Esophagus (tissue), 2 donors: ENCODE measurements around the gene AGBL5. TPM values are rescaled to one million over a fixed set of nuclear protein-coding genes. Genes with fewer than 3 reads are reported as not detected.

Source experiments
- H3K27ac ChIP-seq, 2 donors: one replicate each; pipeline ENCODE4 v1.5.1; 2013; ENCODE audit warnings: low read depth in 2 of 2, mild to moderate bottlenecking in 2 of 2, inconsistent platforms in 1 of 2, low read length in 1 of 2, moderate library complexity in 1 of 2
- H3K27me3 ChIP-seq, 2 donors: one replicate each; pipeline ENCODE4 v1.6.1; 2013; ENCODE audit warnings: low read length in 2 of 2, control low read depth in 1 of 2, mild to moderate bottlenecking in 1 of 2; ENCODE audit not compliant: insufficient read depth in 2 of 2, control insufficient read depth in 1 of 2
- H3K36me3 ChIP-seq, 2 donors: one replicate each; pipeline ENCODE4 v1.6.1; 2013; ENCODE audit warnings: low read length in 1 of 2; ENCODE audit not compliant: control insufficient read depth in 2 of 2, insufficient read depth in 2 of 2
- H3K4me1 ChIP-seq, 2 donors: one replicate each; pipeline ENCODE4 v1.6.1; 2013; ENCODE audit warnings: low read length in 1 of 2; ENCODE audit not compliant: control insufficient read depth in 2 of 2, insufficient read depth in 2 of 2
- H3K4me3 ChIP-seq, 2 donors: one replicate each; pipeline ENCODE4 v1.5.1; 2013; ENCODE audit warnings: low read length in 2 of 2, mild to moderate bottlenecking in 2 of 2, low read depth in 1 of 2, moderate library complexity in 1 of 2
- H3K9me3 ChIP-seq, 2 donors: one replicate each; pipeline ENCODE4 v1.6.1; 2013; ENCODE audit warnings: mild to moderate bottlenecking in 2 of 2, low read depth in 1 of 2, low read length in 1 of 2, moderate library complexity in 1 of 2; ENCODE audit not compliant: control insufficient read depth in 2 of 2, insufficient read depth in 1 of 2
- WGBS, 2 donors: extraction: QIAGEN DNeasy Blood & Tissue Kit; methylation state at CpG; one replicate each; pipeline ENCODE4 v1.1.7; 2013; 5-methylcytosine and 5-hydroxymethylcytosine counted together
- polyA plus RNA-seq, 2 donors: library from polyadenylated mRNA; stranded (reverse); fragments of 200-250 nt; gene quantifications; one replicate each; pipeline ENCODE4 v1.2.3, GENCODE V29; 2013
- donor health status: healthy with polysubstance abuse.
- donor health status: Bipolar disorder and iron deficiency.

Gene AGBL5
- polyA plus RNA-seq, 2 donors: 7.6 to 10.6 TPM

- no peak overlapping the region for H3K4me3 ChIP-seq
- peaks cover 0 to 11% of the 10 kb centered on the region in 2 donors for H3K36me3 ChIP-seq
- H3K4me1 ChIP-seq: no peaks in the 10 kb centered on the region
- H3K9me3 ChIP-seq: no peaks in the 10 kb centered on the region
- H3K27ac ChIP-seq: no peak overlapping the region
- WGBS, 2 donors: 81 to 87% methylated on average over 3 of the region's 3 CpGs
- no peaks in the 10 kb centered on the region for H3K27me3 ChIP-seq
Observed at GRCh38 chr2:27065128-27065527, 13.7 kb downstream of the AGBL5 start.

GRCh38 chr2:27067385-27067784, 15.9 kb downstream of the AGBL5 start:
- Histone ChIP-seq H3K9me3 (no peaks in the 10 kb centered on the region), H3K36me3 (peaks cover 0 to 11% of the 10 kb centered on the region in 2 donors), H3K27me3 (no peaks in the 10 kb centered on the region), H3K4me1 (peaks cover 0 to 3% of the 10 kb centered on the region in 2 donors), H3K4me3 (no peak overlapping the region), H3K27ac (no peak overlapping the region)
- WGBS, 2 donors: 92 to 93% methylated on average over 5 of the region's 5 CpGs

GRCh38 chr2:27069436-27069835, 18.0 kb downstream of the AGBL5 start:
- Histone ChIP-seq H3K4me1 (peaks cover 2 to 3% of the 10 kb centered on the region in 2 donors), H3K9me3 (no peaks in the 10 kb centered on the region), H3K27ac (peak overlapping the region in 1 of 2 donors; percentile 35), H3K36me3 (peaks cover 0 to 11% of the 10 kb centered on the region in 2 donors), H3K27me3 (no peaks in the 10 kb centered on the region), H3K4me3 (no peak overlapping the region)
- 93% methylated on average over 6 of the region's 6 CpGs for WGBS, 2 donors

- WGBS, 2 donors: 77 to 82% methylated on average over 8 of the region's 8 CpGs
Observed at GRCh38 chr2:27069961-27070618, 18.6 kb downstream of the AGBL5 start.

GRCh38 chr2:27070653-27071276, 19.3 kb downstream of the AGBL5 start:
- H3K27me3 ChIP-seq: no peaks in the 10 kb centered on the region
- WGBS, 2 donors: 2 to 5% methylated on average over 11 of the region's 11 CpGs
- peaks cover 2 to 3% of the 10 kb centered on the region in 2 donors for H3K4me1 ChIP-seq
- H3K9me3 ChIP-seq: no peaks in the 10 kb centered on the region
- H3K27ac ChIP-seq: peak overlapping the region; percentile 93 to 97
- H3K36me3 ChIP-seq: peaks cover 0 to 10% of the 10 kb centered on the region in 2 donors
- H3K4me3 ChIP-seq: peak overlapping the region; percentile 83 to 95

More at GRCh38 chr2:27069961-27070618, 18.6 kb downstream of the AGBL5 start:
- H3K36me3 ChIP-seq: peaks cover 0 to 11% of the 10 kb centered on the region in 2 donors
- H3K4me1 ChIP-seq: peaks cover 2 to 3% of the 10 kb centered on the region in 2 donors
- H3K4me3 ChIP-seq: peak overlapping the region in 1 of 2 donors; percentile 95
- no peaks in the 10 kb centered on the region for H3K9me3 ChIP-seq
- no peaks in the 10 kb centered on the region for H3K27me3 ChIP-seq
- H3K27ac ChIP-seq: peak overlapping the region in 1 of 2 donors; percentile 97

GRCh38 chr2:27071277-27071989, 20.0 kb downstream of the AGBL5 start, which contains the start of gene OST4:
OST4 (minus strand) TSS chr2:27071654.
- WGBS, 2 donors: 0% methylated on average over 59 to 86 of the region's 86 CpGs
- peak within 1 kb of the TSS; percentile 83 to 95 for H3K4me3 ChIP-seq

GRCh38 chr2:27071990-27072830, 20.7 kb downstream of the AGBL5 start:
- Histone ChIP-seq H3K27me3 (no peaks in the 10 kb centered on the region), H3K4me1 (peaks cover 2 to 3% of the 10 kb centered on the region in 2 donors), H3K4me3 (peak overlapping the region; percentile 83 to 95), H3K36me3 (peaks cover 0 to 8% of the 10 kb centered on the region in 2 donors), H3K27ac (peak overlapping the region; percentile 92), H3K9me3 (no peaks in the 10 kb centered on the region)
- WGBS, 2 donors: 7% methylated on average over 29 to 34 of the region's 34 CpGs

More at GRCh38 chr2:27071277-27071989, 20.0 kb downstream of the AGBL5 start, which contains the start of gene OST4:
- Histone ChIP-seq H3K36me3 (peaks cover 0 to 8% of the 10 kb centered on the region in 2 donors), H3K4me1 (peaks cover 2 to 3% of the 10 kb centered on the region in 2 donors), H3K27ac (peak within 1 kb of the TSS; percentile 93 to 97), H3K27me3 (no peaks in the 10 kb centered on the region), H3K9me3 (no peaks in the 10 kb centered on the region)

- peaks cover 2 to 3% of the 10 kb centered on the region in 2 donors for H3K4me1 ChIP-seq
Observed at GRCh38 chr2:27072920-27073319, 21.5 kb downstream of the AGBL5 start.

GRCh38 chr2:27073782-27074181, 22.3 kb downstream of the AGBL5 start:
- Histone ChIP-seq H3K9me3 (no peaks in the 10 kb centered on the region), H3K36me3 (peaks cover 0 to 6% of the 10 kb centered on the region in 2 donors), H3K27me3 (no peaks in the 10 kb centered on the region), H3K27ac (peak overlapping the region in 1 of 2 donors; percentile 23), H3K4me3 (no peak overlapping the region), H3K4me1 (peaks cover 2 to 3% of the 10 kb centered on the region in 2 donors)
- 43 to 47% methylated on average over 2 of the region's 2 CpGs for WGBS, 2 donors

More at GRCh38 chr2:27072920-27073319, 21.5 kb downstream of the AGBL5 start:
- H3K27me3 ChIP-seq: no peaks in the 10 kb centered on the region
- peak overlapping the region; percentile 92 for H3K27ac ChIP-seq
- H3K36me3 ChIP-seq: peaks cover 0 to 8% of the 10 kb centered on the region in 2 donors
- WGBS, 2 donors: 73 to 75% methylated on average over 5 of the region's 5 CpGs
- no peak overlapping the region for H3K4me3 ChIP-seq
- no peaks in the 10 kb centered on the region for H3K9me3 ChIP-seq
